ENCODE results near the gene DKC1.

GRCh38 chrX:154815274-154815818, 52.7 kb downstream of the DKC1 start:
- TF ChIP-seq CSDC2 (CRISPR knock-in tag; IDR thresholded peaks at IDR 0.05) (no peak), PPARA (CRISPR knock-in tag; IDR thresholded peaks at IDR 0.05; ENCODE audit: borderline replicate concordance) (no peak), TSHZ2 (CRISPR knock-in tag; IDR thresholded peaks at IDR 0.05) (no peak), TCF4 (CRISPR knock-in tag; IDR thresholded peaks at IDR 0.05; ENCODE audit: borderline replicate concordance) (no peak), PATZ1 (CRISPR knock-in tag; IDR thresholded peaks at IDR 0.05; ENCODE audit: borderline replicate concordance) (no peak), BACH2 (CRISPR knock-in tag; IDR thresholded peaks at IDR 0.05; ENCODE audit: borderline replicate concordance) (no peak), GLIS3 (CRISPR knock-in tag; IDR thresholded peaks at IDR 0.05) (no peak), ARNTL (CRISPR knock-in tag; IDR thresholded peaks at IDR 0.05; ENCODE audit: borderline replicate concordance, low read depth) (no peak), CREB5 (CRISPR knock-in tag; IDR thresholded peaks at IDR 0.05; ENCODE audit: low read depth) (no peak)
